T-helper 2 cell treated with Interferon-gamma antibody and Interleukin-4, amounts not matched to agents 100 ng/mL and 5 ng/mL, for 36 hours (primary cell): ENCODE measurements around the gene RELA. TPM values are rescaled to one million over a fixed set of nuclear protein-coding genes. Genes with fewer than 3 reads are reported as not detected.

Experiments
- intact Hi-C: fragments of 100-400 bp; cut with micrococcal nuclease; formaldehyde crosslinking; loops from one replicate; pipeline ENCODE4 v1.15.1; 2023
- total RNA-seq: library from RNA; stranded (reverse); gene quantifications from 2 replicates; pipeline ENCODE4 v1.2.3, GENCODE V29; 2022

The RELA gene
- total RNA-seq, 1 donor from 2014 or later: 86.1 TPM

DNA sequence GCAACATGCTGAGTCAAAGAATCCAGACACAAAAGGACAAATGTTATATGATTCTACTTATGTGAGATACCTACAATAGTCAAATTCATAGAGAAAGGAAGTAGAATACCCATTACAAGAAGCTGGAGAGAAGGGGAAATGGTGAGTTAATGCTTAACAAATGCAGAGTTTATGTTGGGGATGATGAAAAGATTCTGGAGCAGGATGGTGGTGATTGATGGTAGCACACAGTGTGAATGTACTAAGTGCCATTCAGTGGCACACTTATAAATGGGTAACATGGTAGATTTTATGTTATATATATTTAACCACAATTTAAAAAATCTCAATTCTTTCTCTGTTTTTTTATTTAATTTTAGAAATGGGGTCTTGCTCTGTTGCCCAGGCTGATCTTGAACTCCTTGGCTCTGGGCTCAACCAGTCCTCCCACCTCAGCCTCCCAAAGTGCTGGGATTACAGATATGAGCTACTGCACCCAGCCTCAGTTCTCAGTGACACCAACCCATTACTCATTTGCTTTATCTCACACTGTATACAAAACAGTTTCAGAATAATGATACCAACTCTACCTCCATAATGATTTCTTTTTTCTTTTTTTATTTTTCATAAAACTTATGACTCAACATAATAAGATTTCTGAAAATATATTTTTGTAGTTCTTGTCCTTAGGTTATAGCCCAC lies 9.6 kb upstream of the RELA start:
- intact Hi-C loops: no loop called here

DNA sequence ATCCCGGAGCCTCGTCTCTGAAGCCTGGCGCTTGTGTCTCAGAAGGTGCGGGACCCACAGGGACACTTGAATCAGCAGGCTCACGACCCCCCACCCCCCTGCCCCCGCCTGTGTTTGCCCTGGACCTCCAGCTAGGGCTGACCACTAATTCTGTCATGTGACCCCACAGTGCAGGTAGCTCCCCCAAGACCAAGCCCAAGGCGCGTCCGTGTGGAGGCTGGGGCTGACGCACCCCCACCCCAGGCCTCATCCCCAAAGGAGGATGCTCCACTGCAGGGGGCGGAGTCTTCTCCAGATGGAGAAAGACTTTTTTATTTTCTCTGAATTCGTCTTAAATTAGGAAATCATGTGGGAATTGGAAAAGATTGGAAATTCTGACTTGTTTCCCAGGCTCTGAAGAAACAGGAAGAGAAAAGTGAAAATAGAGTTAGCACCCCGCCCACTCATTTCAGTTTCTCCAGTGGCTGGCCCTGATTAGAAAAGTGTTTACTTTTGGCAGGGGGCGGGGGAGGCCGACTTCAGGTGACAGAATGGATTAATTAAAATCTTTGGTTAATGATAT lies 1.0 kb upstream of the RELA start:
- intact Hi-C loops: loop anchor here (1.0 to 5.0 kb wide), 4 partner anchors 10 to 196 kb away; partner anchors contain the start of genes KAT5 and PCNX3

DNA sequence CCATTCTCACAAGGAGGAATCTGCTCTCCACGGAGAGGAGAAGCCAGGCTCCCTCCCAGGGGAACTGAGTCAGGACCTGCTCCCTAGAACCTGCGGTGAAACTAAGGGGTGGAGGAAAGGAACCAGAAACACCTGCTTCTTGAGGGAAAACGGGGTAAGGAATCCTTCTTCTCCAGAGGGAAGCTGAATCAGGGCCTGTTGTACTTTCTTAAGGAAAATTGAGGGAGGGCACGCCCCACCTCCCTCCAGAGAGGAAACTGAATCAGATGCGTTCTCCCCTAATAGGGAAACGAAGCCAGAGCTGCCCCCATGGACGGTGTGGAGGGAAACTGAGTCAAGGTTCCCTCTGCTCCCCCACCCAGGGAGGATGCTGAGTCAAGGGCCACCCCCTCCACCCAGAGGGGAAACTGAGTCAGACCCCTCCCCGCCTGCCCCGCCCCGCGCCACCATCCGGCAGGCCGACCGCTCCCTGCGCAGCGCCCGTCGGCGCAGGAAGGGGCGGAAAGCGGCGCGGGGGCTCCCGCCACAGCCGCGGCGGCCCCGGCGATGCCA lies 393 bp downstream of the RELA start:
- intact Hi-C loops: loop anchor here (1.0 to 5.0 kb wide), 2 partner anchors 23 to 50 kb away; partner anchors contain the start of gene KAT5

DNA sequence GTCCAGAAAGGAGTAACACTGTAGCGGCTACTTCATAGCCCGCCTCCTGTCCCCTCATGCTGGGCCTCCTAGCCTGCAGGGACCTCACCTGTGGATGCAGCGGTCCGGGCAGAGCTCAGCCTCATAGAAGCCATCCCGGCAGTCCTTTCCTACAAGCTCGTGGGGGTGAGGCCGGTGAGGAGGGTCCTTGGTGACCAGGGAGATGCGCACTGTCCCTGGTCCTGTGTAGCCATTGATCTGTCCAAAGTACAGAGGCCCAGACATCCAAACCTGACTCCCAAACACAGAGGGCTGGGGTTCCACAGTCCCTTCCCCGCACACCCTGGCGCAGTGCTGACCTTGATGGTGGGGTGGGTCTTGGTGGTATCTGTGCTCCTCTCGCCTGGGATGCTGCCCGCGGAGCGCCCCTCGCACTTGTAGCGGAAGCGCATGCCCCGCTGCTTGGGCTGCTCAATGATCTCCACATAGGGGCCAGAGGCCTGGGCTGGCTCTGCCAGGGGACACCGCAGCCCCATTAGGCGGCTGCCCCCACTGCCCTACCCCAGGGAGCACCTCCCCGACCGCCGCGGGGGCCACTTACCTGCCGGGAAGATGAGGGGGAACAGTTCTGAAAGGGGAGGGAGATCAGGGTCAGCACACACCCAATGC lies 993 bp downstream of the RELA start:
- intact Hi-C loops: loop anchor here (1.0 to 5.0 kb wide), 2 partner anchors 22 to 51 kb away; partner anchors contain the start of gene KAT5

DNA sequence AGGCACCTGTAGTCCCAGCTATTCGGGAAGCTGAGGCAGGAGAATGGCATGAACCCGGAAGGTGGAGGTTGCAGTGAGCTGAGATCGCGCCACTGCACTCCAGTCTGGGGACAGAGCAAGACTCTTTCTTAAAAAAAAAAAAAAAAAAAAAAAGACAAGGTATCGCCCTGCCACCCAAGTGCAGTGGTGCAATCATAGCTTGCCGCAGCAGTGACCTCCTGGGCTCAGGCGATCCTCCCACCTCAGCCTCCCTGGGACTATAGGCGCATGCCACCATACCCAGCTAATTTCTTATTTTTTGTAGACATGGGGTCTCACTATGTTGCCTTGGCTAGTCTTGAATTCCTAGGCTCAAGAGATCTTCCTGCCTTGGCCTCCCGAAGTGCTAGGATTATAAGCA lies 1.8 kb downstream of the RELA start:
- intact Hi-C loops: loop anchor here (5.0 kb wide), 1 partner anchor 51 kb away; the partner anchor contains the start of gene KAT5

DNA sequence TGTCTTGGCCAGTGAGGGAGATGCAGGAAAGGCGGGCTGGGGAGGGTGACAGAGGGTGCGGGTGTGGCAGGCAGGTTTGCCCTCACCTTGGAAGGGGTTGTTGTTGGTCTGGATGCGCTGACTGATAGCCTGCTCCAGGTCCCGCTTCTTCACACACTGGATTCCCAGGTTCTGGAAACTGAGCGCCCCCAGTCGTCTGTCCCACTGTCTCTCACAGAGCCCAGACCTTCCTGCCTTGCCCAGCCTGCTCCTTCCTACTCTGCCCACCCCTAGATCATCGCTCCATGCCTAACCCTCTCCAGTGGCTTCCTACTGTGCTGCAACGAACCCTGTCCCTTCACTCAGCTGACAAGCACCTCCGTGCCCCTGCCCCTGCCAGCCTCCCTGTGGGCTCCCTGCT lies 2.7 kb downstream of the RELA start:
- intact Hi-C loops: loop anchor here (5.0 kb wide), 1 partner anchor 52 kb away; the partner anchor contains the start of gene KAT5

DNA sequence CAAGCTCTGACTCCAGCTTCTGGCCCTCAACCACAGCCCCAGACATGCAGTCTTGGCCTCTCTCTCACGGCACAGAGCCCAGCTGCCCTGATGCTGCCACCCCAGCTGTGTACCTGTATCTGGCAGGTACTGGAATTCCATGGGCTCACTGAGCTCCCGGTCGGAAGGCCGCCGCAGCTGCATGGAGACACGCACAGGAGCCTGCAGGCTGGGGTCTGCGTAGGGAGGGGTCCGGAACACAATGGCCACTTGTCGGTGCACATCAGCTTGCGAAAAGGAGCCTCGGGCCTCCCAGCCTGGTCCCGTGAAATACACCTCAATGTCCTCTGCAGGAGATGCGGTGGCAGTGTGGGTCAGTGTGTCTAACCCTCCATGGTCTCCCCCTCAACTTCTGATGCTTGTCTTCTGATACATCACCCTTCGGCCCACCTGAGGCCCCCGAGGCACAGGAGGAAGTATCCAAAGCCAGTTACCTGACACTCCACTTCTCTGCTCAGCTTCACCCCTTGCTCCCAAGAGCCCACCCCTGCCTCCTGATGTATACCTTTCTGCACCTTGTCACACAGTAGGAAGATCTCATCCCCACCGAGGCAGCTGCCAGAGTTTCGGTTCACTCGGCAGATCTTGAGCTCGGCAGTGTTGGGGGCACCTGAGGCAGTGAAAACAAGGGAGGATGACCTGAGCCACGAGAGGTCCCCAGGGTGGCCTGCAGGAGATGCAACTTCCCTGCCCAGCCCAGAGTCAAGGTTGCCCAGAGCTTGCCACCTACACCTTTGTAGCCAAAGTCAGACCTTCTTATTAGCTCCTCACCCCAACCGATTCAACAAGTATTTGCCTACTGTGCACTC lies 4.3 kb downstream of the RELA start:
- intact Hi-C loops: no loop called here

DNA sequence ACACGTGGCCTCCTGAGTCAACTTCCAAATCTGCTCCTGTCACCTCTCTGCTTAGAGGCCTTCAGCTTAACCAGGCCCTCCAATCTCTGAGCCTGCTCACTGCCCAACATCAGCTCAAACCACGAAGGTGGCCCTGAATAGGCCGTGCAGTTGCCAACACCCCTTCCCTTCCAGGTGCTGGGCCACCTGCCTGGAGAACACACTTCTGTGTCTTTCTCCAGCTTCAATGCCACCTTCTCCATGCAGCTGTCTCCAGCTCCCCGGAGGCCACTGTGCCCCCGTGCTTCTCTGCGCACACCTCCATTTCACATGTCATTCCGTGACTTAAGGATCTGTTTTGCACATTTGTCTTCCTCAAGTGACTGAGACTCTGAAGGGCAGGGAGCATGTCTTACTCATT lies 5.3 kb downstream of the RELA start:
- intact Hi-C loops: no loop called here

DNA sequence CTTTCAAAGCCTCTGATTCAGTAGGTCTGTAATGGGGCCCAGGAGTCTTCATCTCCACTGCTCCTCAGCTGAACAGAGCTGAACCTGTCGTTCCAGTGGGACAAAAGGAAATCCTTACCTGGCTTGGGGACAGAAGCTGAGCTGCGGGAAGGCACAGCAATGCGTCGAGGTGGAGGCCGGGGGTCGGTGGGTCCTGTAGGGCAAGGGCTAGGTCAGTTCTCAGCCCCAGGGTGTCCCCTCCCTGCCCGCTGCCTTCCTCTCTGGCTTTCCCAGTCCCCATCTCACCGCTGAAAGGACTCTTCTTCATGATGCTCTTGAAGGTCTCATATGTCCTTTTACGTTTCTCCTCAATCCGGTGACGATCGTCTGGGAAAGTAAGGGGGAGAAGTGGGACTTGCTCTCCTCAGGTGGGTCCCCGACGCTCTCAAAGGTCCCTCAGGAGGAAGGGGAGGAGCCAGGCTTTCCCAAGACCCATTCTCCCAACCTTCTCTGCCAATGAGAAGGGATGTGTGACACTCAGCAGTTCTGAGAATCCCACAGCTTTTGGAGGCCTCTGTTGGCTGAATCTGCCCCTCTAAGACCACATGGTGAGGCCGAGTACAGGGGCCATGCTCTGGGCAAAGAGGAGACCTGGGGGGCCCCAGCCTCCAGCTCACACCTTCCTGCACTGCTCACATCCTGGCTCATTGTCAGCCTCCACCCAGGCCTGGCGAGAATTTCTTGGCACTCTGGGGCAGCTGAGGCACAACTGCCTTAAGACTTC lies 7.0 kb downstream of the RELA start:
- intact Hi-C loops: no loop called here

DNA sequence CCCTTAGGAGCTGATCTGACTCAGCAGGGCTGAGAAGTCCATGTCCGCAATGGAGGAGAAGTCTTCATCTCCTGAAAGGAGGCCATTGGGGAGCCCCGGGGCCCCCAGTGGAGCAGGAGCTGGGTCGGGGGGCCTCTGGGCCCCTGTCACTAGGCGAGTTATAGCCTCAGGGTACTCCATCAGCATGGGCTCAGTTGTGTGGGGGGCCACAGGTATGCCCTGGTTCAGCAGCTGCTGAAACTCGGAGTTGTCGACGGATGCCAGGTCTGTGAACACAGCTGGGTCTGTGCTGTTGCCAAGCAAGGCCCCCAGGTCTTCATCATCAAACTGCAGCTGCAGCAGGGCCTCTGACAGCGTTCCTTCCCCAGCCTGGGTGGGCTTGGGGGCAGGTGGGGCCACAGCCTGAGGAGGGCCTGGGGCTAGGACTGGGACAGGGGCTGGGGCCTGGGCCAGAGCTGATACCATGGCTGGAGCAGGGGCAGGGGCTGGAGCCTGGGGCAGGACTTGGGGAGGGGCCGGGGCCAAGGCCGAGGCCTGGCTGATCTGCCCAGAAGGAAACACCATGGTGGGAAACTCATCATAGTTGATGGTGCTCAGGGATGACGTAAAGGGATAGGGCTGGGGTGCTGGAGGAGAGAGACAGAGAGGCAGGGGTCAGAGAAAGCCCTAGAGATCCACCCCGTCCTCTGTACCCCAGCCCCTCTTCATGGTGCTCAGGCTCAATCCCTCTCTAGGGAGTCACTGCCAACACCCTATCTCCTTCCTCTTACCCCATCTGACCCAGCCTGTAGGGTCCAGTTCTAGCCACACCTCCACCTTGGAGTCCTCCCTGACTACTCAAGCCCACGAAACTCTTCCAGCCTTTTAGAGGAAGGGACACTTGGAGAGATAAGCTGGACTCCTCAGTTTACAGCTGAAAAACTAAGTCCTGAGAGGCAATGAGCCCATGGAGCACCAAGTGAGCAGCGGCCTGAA lies 8.1 kb downstream of the RELA start:
- intact Hi-C loops: loop anchor here (5.0 kb wide), 1 partner anchor 82 kb away; the partner anchor contains the start of genes FAM89B and ZNRD2

DNA sequence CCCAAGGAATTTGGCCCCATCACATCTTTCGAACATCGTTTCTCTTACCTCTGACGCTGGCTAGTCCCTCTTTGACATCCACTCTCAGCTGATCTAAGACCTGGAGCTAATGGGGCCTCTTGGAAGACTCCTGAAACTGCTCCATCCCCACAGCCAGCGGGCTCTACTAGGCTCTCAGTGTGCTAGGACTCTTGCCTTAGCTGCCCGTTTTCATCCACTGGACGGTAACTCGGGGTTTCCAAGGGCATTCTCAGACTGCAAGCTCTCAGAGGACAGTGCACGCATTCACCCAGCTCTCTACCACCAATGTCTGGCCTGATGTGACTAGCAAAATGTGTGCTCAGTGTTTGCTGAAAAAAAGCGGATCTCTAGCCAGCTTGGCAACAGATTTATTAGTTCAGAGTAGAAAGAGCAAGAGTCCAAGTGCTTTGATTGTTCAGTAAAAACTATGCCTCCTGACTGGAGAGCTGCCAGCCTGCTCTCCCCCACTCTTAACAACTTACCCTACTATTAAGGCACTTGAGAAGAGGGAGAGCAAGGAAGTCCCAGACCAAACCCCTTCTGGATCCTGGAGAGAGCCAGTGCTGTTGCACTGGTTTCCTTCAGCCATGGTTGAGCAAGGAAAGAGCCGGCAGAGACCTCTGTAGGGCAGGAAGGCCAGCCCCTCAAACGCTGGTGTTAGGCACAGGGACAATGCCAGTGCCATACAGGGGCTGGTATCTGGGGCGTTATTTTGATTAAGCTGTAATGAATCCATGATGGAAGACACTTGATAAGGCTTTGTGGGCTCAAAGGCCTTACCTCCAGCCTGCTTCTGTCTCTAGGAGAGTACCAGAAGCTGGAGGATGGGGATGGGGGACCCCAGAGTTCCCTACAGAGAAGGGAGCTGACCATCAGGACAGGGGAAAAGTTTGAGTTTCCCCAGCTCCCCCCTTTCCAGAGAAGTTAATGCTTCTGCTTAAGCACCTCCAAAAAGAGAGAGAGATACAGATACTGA lies 9.2 kb downstream of the RELA start:
- intact Hi-C loops: loop anchor here (1.0 to 5.0 kb wide), 3 partner anchors 10 to 81 kb away; partner anchors contain the start of genes FAM89B, PCNX3 and ZNRD2

DNA sequence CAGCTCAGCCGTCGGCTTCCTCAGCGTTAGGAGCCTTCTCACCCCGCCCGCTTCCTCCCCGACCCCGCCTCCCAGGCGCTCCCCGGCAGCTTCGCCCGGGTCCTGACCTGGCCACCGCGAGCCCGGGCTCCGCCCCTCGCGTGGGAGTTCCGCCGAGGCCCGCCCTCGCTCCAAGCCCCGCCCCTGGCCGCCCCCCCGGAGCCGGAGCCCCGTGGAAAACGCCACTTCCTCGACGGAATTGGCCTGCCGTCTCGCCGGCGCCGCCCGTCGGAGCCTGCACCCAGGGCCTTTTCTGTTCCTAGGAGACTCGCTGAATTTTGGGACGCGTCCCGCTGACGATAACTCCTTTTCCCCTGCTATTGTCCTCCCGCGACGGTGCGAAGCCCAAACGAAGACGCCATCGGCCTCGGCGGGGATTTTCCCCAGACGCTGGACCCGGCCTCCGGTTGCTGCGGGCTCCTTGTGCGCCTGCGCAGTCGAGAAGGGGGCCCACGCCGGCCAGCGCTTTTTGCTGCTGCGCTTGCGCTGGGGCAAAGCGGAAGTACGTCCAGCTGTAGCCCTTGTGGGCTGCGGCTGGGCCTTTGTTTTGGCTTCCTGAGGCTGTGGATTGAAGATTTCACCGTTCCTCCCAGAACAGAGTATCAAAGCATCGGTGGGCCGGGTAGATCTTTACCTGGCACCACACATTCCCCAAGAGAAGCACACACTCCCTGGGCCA lies 10.0 kb downstream of the RELA start:
- intact Hi-C loops: loop anchor here (1.0 to 5.0 kb wide), 4 partner anchors 11 to 80 kb away; partner anchors contain the start of genes FAM89B, PCNX3, SIPA1 and ZNRD2

DNA sequence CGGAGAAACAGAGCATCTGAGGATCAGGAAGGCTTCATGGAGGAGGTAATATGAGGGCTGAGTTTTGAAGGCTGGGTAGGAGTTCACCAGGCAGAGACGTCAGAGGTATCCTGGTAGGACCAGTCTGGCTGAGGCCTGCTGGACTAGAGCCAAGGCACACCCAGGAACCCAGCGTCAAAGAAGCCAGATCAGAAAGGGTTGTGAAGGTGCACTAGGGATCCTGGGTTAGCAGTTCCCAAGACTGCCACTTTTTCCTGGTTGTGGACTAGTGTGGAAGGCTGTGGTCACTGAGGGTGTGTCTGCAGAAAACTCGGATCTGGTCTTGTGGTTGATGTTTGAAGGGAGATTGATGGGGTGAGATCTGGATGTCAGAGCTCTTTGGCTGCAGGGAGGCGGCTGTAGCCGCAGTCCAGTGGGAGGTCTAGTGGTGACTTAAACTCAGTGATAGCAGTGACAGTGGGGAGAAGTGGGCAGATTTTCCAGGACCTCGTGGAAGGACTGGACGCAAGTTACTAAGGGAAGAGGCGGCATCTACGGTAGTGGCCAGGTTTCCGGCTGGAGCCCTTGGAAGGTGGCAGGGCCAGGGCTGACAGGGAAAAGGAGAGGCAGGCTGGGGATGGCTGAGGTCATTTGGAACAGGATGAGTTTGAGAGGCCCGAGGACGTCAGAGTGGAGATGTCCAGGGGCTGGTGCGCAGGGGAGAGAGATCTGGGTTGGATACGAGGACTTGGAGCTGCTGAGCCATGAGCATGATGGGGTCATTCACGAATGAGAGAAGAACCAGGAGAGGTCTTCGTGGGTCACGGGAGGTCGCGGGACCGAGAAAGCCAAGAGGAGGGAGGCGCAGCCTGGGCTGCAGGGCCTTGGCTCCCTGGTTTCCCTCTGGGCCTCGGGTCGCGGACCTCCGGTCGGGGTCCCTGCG lies 10.9 kb downstream of the RELA start:
- intact Hi-C loops: loop anchor here (1.0 to 5.0 kb wide), 2 partner anchors 14 to 80 kb away; partner anchors contain the start of genes FAM89B, SIPA1 and ZNRD2

DNA sequence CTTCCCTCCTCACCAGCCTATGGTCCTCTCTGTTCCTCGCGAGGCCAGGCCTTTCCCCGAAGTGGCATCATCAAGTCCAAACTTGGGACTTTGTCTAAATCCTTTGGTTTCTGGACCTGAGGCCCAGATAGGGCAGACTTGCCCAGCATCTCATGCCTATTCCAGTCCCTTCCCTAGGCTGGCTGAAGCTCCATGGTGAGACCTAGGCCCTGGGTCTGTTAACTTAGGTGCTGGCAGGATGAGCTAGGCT lies 11.5 kb downstream of the RELA start:
- intact Hi-C loops: loop anchor here (5.0 kb wide), 1 partner anchor 79 kb away; the partner anchor contains the start of genes FAM89B and ZNRD2

DNA sequence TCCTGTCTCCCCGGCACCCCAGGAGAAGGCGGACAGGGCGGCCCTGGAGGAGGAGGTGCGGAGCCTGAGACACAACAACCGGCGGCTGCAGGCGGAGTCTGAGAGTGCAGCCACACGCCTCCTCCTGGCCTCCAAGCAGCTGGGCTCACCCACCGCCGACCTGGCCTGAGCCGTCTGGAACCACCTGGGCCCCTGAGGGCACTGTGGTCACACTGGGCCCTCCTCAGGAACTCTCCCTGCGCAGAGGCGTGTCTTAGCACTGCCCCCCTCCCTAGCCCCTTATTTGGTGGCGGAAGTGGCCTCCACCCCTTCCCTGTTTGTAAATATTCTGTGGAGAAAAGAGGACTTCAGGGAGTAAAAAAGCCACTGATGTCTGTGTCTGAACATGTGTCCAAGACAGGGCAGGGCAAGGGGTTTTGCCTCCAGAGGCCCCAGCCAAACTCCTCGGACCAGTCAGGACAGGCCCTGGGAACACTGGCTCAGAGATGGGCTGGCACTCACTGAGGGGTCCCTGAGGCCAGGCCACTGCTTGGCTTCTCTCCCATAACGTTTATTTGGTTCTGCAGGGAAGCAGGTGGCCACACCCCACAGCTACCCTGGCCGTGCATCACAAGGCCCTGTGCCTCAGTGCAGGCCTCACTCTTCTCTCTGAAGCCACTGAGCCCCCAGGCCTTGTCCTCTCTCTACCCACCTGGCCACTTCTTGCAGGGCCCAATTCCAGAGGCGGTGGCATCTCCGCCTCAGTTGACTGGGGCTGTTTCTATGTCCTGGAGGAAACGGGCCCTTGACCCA lies 12.0 kb downstream of the RELA start:
- intact Hi-C loops: loop anchor here (5.0 kb wide), 1 partner anchor 78 kb away; the partner anchor contains the start of genes FAM89B and ZNRD2
